ENCODE data around the gene HPCAL1.

DNA sequence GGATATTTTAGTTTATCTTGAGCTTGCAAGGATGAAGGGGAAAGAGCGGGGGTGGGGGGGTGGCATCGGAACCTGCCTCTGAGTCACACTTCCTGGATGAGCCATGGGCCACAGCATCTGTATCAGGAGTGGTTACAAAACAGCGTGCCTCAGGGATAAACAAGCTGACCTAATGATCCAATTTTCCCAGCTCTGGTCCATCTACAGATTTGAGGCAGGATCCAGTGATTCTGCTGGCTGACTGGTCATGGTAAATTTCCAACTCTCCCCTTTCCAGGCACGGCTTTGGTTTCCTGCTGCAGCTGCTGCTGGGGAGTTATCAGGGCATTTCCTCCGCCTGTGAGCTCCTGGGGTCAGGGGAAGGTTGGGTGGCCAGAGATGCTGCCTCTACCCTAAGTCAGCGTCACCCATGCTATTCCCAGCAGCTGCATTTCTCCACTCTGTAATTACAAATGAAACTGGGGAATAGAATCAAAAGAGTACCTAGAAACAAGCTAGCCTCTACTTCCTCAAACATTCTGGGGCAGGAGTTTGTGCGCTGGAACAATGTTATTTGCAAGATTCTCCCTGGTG is 4.7 kb upstream of the HPCAL1 start:
- TF ChIP-seq, protein P1, sequence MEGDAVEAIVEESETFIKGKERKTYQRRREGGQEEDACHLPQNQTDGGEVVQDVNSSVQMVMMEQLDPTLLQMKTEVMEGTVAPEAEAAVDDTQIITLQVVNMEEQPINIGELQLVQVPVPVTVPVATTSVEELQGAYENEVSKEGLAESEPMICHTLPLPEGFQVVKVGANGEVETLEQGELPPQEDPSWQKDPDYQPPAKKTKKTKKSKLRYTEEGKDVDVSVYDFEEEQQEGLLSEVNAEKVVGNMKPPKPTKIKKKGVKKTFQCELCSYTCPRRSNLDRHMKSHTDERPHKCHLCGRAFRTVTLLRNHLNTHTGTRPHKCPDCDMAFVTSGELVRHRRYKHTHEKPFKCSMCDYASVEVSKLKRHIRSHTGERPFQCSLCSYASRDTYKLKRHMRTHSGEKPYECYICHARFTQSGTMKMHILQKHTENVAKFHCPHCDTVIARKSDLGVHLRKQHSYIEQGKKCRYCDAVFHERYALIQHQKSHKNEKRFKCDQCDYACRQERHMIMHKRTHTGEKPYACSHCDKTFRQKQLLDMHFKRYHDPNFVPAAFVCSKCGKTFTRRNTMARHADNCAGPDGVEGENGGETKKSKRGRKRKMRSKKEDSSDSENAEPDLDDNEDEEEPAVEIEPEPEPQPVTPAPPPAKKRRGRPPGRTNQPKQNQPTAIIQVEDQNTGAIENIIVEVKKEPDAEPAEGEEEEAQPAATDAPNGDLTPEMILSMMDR (IDR thresholded peaks at IDR 0.05), result no peak
- TF ChIP-seq POLR2AphosphoS5 (IDR thresholded peaks at IDR 0.05), result peak in 2 of 3 donors; percentile 13 to 59
- TF ChIP-seq POLR2A (IDR thresholded peaks at IDR 0.05), result no peak
- TF ChIP-seq EP300 (IDR thresholded peaks at IDR 0.05), result no peak
